HG02852 (cell line): Measurements from ENCODE around the gene GBE1.
"Not testable (repeated sequence)": the region's sequence is repeated elsewhere in the genome, so short reads cannot be mapped to it uniquely, and the experiment has no call there.

ENCODE experiments used
- ATAC-seq: cut with Tn5 transposase; IDR thresholded peaks from one replicate; pipeline ENCODE4 v1.9.1; 2021; ENCODE audit warnings: mild to moderate bottlenecking, moderate library complexity; ENCODE audit not compliant: unreplicated experiment

Gene GBE1

GRCh38 chr3:81753416-81754027, 7.9 kb downstream of the GBE1 start:
- ATAC-seq = no peak

- ATAC-seq = no peak
Observed at GRCh38 chr3:81752604-81753003, 8.8 kb downstream of the GBE1 start.

GRCh38 chr3:81749265-81749664, 12.2 kb downstream of the GBE1 start:
- ATAC-seq = no peak

GRCh38 chr3:81747280-81747679, 14.2 kb downstream of the GBE1 start:
- ATAC-seq = not testable (repeated sequence)

- ATAC-seq = no peak
Observed at GRCh38 chr3:81744366-81744765, 17.1 kb downstream of the GBE1 start.

GRCh38 chr3:81743096-81744025, 18.1 kb downstream of the GBE1 start:
- ATAC-seq = no peak

- no peak for ATAC-seq
Observed at GRCh38 chr3:81742581-81742980, 18.9 kb downstream of the GBE1 start.

GRCh38 chr3:81741216-81741615, 20.2 kb downstream of the GBE1 start:
- ATAC-seq = no peak

- peak; percentile 46 for ATAC-seq
Observed at GRCh38 chr3:81740731-81741130, 20.7 kb downstream of the GBE1 start.

- ATAC-seq = no peak
Observed at GRCh38 chr3:81735334-81735733, 26.1 kb downstream of the GBE1 start.

- ATAC-seq = no peak
Observed at GRCh38 chr3:81734742-81735141, 26.7 kb downstream of the GBE1 start.

GRCh38 chr3:81732642-81733041, 28.8 kb downstream of the GBE1 start:
- no peak for ATAC-seq

- no peak for ATAC-seq
Observed at GRCh38 chr3:81728766-81729544, 32.5 kb downstream of the GBE1 start.

GRCh38 chr3:81726735-81727134, 34.7 kb downstream of the GBE1 start:
- no peak for ATAC-seq

- ATAC-seq = no peak
Observed at GRCh38 chr3:81726132-81726531, 35.3 kb downstream of the GBE1 start.

GRCh38 chr3:81723732-81724313, 37.6 kb downstream of the GBE1 start:
- peak; percentile 60 for ATAC-seq

- no peak for ATAC-seq
Observed at GRCh38 chr3:81718311-81718710, 43.1 kb downstream of the GBE1 start.

- ATAC-seq = no peak
Observed at GRCh38 chr3:81716870-81717509, 44.5 kb downstream of the GBE1 start.

GRCh38 chr3:81713031-81713430, 48.4 kb downstream of the GBE1 start:
- ATAC-seq = no peak

- no peak for ATAC-seq
Observed at GRCh38 chr3:81709606-81710005, 51.8 kb downstream of the GBE1 start.

GRCh38 chr3:81707996-81708395, 53.4 kb downstream of the GBE1 start:
- no peak for ATAC-seq
